Heart right ventricle (tissue), 16 donors: Measurements from ENCODE around the gene TMTC2. TPM values are rescaled to one million over a fixed set of nuclear protein-coding genes. Genes with fewer than 3 reads are reported as not detected.
"Not testable (repeated sequence)": the region's sequence is repeated elsewhere in the genome, so short reads cannot be mapped to it uniquely, and the experiment has no call there.

Experiments used
- ATAC-seq, 8 donors: fragments of 200-7000 bp; cut with Tn5 transposase; one replicate each; pipeline ENCODE4 v1.9.1; 2020; ENCODE audit warnings: mild to moderate bottlenecking in 8 of 8, moderate library complexity in 8 of 8, moderate number of reproducible peaks in 1 of 8
- DNase-seq, 2 donors: peaks; one replicate each; pipeline ENCODE4 v3.0.0-alpha.2; 2020
- H3K27ac ChIP-seq, 10 donors: fragments of 200-600 bp; sonication (generic) in 2 of 10; one replicate each; pipeline versions ENCODE4 v1.5.0 to v1.8.0; 2020 to 2022; ENCODE audit warnings: mild to moderate bottlenecking in 3 of 10
- H3K27me3 ChIP-seq, 7 donors: fragments of 200-600 bp; one replicate each; pipeline ENCODE4 v1.8.0; 2021 to 2022; ENCODE audit warnings: mild to moderate bottlenecking in 2 of 7
- H3K36me3 ChIP-seq, 9 donors: fragments of 200-600 bp; sonication (generic) in 1 of 9; one replicate each; pipeline versions ENCODE4 v1.5.0 to v1.8.0; 2020 to 2022; ENCODE audit warnings: mild to moderate bottlenecking in 2 of 9
- H3K4me1 ChIP-seq, 9 donors: fragments of 200-600 bp; sonication (generic) in 1 of 9; one replicate each; pipeline versions ENCODE4 v1.5.0 to v1.8.0; 2020 to 2022; ENCODE audit warnings: mild to moderate bottlenecking in 4 of 9
- H3K4me3 ChIP-seq, 10 donors: fragments of 200-600 bp; sonication (generic) in 2 of 10; one replicate each; pipeline versions ENCODE4 v1.5.0 to v1.8.0; 2020 to 2022; ENCODE audit warnings: mild to moderate bottlenecking in 7 of 10, moderate library complexity in 2 of 10
- H3K9me3 ChIP-seq, 11 donors: fragments of 200-600 bp in 10 of 11; sonication (generic) in 2 of 11; one replicate each; pipeline versions ENCODE4 v1.5.0 to v1.8.0; 2013 to 2022; ENCODE audit warnings: mild to moderate bottlenecking in 2 of 11, control low read depth in 1 of 11, moderate library complexity in 1 of 11
- WGBS, 2 donors: extraction: QIAGEN DNeasy Blood & Tissue Kit; methylation state at CpG; one replicate each; pipeline ENCODE4 v1.1.7; 2013; ENCODE audit warnings: inconsistent platforms in 1 of 2; 5-methylcytosine and 5-hydroxymethylcytosine counted together
- intact Hi-C, 10 donors: fragments of 100-400 bp; cut with DNase I; formaldehyde crosslinking; loops; one replicate each; pipeline versions ENCODE4 v1.11.1 to v1.14.2; 2022
- polyA plus RNA-seq, 2 donors: library from polyadenylated mRNA; stranded (reverse); fragments of 200-250 nt; gene quantifications; one replicate each; pipeline ENCODE4 v1.2.3, GENCODE V29; 2013
- total RNA-seq, 10 donors: library from RNA; stranded (reverse); fragmentation: NEBNext Ultra II Directional in 3 of 10; extraction: Animal tissue kit (Norgen Biotek cat#: 25700) in 3 of 10; gene quantifications; one replicate each; pipeline versions ENCODE4 v1.2.1 to v1.2.4, GENCODE V29; 2021 to 2023
- TF ChIP-seq, protein P1 (sequence below), 9 donors: fragments of 200-600 bp; sonication (generic) in 2 of 9; IDR thresholded peaks; one replicate each; pipeline versions ENCODE4 v1.5.0 to v1.8.0; 2021 to 2022; ENCODE audit warnings: antibody characterized with exemption in 9 of 9, mild to moderate bottlenecking in 5 of 9, moderate library complexity in 1 of 9
- donor health status: Arrhythmogenic right ventricular cardiomyopathy.
- donor health status: ischemic (EF 13 %, LVEDD 7.1; RV severe dilation, severe dysfunction).
- donor health status: healthy with polysubstance abuse.
- donor health status: DM: no; HTN: yes; CAD: no.
- donor health status: DM: no; HTN: no; CAD: no.
- donor health status: ischemic (EF 25% LVEDD 6.9; RV normal size, moderate dysfunction).
- donor health status: ischemic (EF 25% LVEDD 5.7; RV mildly dilated, moderate dysfunction).
- donor health status: healthy.
- donor health status: DM: yes; HTN: yes; CAD: no.
- donor health status: Ischemic cardiomyopathy.
- donor health status: ischemic (EF 35%, LVEDD 5.7; RV mildly dilated, moderate dysfunction).
- donor health status: nonischemic (EF 11% LVEDD 7.7; RV severe dilation, severe dysfunction).
- donor health status: DM: yes; HTN: yes; CAD: no.
- donor health status: PGD.
- donor health status: ischemic (EF 29% LVEDD 5.4; RV normal size, mild dysfunction).
- donor health status: nonischemic (EF 23%, LVEDD 6.1; RV moderate dilation, normal function).

Gene TMTC2
- total and polyA plus RNA-seq, 12 donors = 1.6 to 4.4 (median 2.6) TPM

DNA sequence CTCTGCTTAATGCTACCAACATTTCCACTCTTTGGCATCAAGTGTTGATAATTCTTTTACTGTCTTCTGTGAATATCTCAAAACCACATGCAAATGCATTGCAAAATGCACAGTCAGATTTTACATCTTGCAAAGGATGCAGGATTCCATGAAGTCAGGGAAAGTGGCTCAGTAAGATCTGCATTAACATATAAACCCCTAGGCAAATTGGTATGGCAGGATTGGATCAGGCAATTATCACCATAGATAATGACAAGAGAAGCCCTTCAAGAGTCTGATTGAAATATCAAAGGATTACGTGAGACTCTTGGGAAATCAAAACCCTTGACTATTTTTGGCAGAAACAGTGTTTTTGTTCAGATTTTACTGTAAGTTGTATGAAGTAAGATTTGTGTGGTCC is 71.0 kb downstream of the TMTC2 start:
- Histone ChIP-seq H3K27ac (no peak overlapping the region), H3K36me3 (no peaks in the 10 kb centered on the region), H3K9me3 (no peaks in the 10 kb centered on the region), H3K4me1 (peaks cover 0 to 26% (median 6%) of the 10 kb centered on the region in 9 donors), H3K27me3 (no peaks in the 10 kb centered on the region), H3K4me3 (no peak overlapping the region)
- DNase-seq (no peak), ATAC-seq (no peak)
- TF ChIP-seq, protein P1, sequence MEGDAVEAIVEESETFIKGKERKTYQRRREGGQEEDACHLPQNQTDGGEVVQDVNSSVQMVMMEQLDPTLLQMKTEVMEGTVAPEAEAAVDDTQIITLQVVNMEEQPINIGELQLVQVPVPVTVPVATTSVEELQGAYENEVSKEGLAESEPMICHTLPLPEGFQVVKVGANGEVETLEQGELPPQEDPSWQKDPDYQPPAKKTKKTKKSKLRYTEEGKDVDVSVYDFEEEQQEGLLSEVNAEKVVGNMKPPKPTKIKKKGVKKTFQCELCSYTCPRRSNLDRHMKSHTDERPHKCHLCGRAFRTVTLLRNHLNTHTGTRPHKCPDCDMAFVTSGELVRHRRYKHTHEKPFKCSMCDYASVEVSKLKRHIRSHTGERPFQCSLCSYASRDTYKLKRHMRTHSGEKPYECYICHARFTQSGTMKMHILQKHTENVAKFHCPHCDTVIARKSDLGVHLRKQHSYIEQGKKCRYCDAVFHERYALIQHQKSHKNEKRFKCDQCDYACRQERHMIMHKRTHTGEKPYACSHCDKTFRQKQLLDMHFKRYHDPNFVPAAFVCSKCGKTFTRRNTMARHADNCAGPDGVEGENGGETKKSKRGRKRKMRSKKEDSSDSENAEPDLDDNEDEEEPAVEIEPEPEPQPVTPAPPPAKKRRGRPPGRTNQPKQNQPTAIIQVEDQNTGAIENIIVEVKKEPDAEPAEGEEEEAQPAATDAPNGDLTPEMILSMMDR (IDR thresholded peaks at IDR 0.05) = no peak
- WGBS, 2 donors = 57 to 89% methylated on average over 1 of the region's 1 CpG
- intact Hi-C loops = no loop called here

DNA sequence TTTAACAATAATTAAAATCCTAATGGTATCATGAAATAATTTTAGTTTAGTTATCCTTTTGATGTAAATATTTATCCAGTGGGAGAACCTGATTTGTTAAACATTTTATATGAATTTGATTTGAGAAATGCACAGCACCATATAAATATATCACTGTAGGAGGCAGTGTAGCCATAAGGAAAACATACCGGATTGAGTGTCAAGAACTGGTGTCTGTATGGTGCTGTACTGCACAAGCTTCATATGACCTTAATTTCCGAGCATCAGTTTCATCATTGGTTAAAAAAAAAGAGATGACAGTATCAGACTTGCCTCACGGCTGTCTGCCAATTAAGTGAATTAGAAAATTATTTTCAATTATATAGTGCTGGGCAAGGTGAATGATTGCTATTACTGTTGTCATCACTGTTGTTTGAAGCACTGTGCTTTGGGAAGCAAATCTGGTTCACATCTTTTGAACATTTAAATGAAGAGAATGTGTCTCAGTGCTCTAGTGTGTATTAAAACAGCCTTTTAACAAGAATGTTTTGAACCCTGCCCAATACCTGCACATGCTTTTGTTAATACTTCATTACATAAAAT is 72.1 kb downstream of the TMTC2 start:
- TF ChIP-seq, protein P1 (IDR thresholded peaks at IDR 0.05) = peak in 2 of 9 donors; percentile 5 to 21
- DNase-seq (no peak), ATAC-seq (no peak)
- Histone ChIP-seq H3K27ac (no peak overlapping the region), H3K4me3 (no peak overlapping the region), H3K9me3 (no peaks in the 10 kb centered on the region), H3K4me1 (peaks cover 0 to 26% (median 6%) of the 10 kb centered on the region in 9 donors), H3K36me3 (no peaks in the 10 kb centered on the region), H3K27me3 (no peaks in the 10 kb centered on the region)
- intact Hi-C loops = no loop called here
- WGBS, 2 donors = 68 to 75% methylated on average over 3 of the region's 3 CpGs

- no peak overlapping the region for H3K4me3 ChIP-seq
- TF ChIP-seq, protein P1 (IDR thresholded peaks at IDR 0.05) = no peak
- H3K36me3 ChIP-seq = no peaks in the 10 kb centered on the region
- DNase-seq (no peak), ATAC-seq (no peak)
- peaks cover 0 to 18% (median 6%) of the 10 kb centered on the region in 9 donors for H3K4me1 ChIP-seq
- no peak overlapping the region for H3K27ac ChIP-seq
- 97% methylated on average over 3 of the region's 3 CpGs for WGBS, 2 donors
- H3K9me3 ChIP-seq = no peaks in the 10 kb centered on the region
- intact Hi-C loops = no loop called here
- H3K27me3 ChIP-seq = no peaks in the 10 kb centered on the region
Observed at GRCh38 chr12:82760423-82760822, 73.7 kb downstream of the TMTC2 start.

GRCh38 chr12:82765206-82765605 is 78.5 kb downstream of the TMTC2 start:
- H3K9me3 ChIP-seq, H3K4me3 ChIP-seq, H3K4me1 ChIP-seq, H3K27me3 ChIP-seq, DNase-seq, H3K36me3 ChIP-seq, H3K27ac ChIP-seq, intact Hi-C loops, ATAC-seq: not testable (repeated sequence)
- WGBS, 2 donors = 97 to 98% methylated on average over 7 of the region's 7 CpGs

- Histone ChIP-seq H3K9me3 (no peaks in the 10 kb centered on the region), H3K4me3 (no peak overlapping the region), H3K36me3 (no peaks in the 10 kb centered on the region), H3K4me1 (no peaks in the 10 kb centered on the region), H3K27me3 (no peaks in the 10 kb centered on the region), H3K27ac (no peak overlapping the region)
- 92 to 93% methylated on average over 5 of the region's 5 CpGs for WGBS, 2 donors
- intact Hi-C loops = no loop called here
- ATAC-seq = no peak
- DNase-seq = no peak
- TF ChIP-seq, protein P1 (IDR thresholded peaks at IDR 0.05) = no peak
Observed at GRCh38 chr12:82765971-82766705, 79.4 kb downstream of the TMTC2 start.
